ENCODE results near the gene ZNF595.
A peak's percentile ranks its signal among the peaks of the same experiment; 100 is the strongest.
"Not testable (repeated sequence)": the region's sequence is repeated elsewhere in the genome, so short reads cannot be mapped to it uniquely, and the experiment has no call there.

ZNF595 gene

GRCh38 chr4:99863-100262 lies 46.7 kb downstream of the ZNF595 start:
- Histone ChIP-seq H3K4me3 (ENCODE audit: low read depth in 1 of 2, low read length in 2 of 2) (peak overlapping the region in 1 of 2 donors; percentile 17), H3K27ac (ENCODE audit: low read length) (no peak overlapping the region), H3K27me3 (ENCODE audit: low read depth, low read length) (no peaks in the 10 kb centered on the region), H3K4me1 (ENCODE audit: control insufficient read depth in 1 of 2, insufficient read depth in 2 of 2, low read length in 2 of 2) (no peaks in the 10 kb centered on the region), H3K36me3 (ENCODE audit: control insufficient read depth in 1 of 2, insufficient read depth in 2 of 2, low read length in 2 of 2) (peaks cover 0 to 4% of the 10 kb centered on the region in 2 donors), H3K9me3 (ENCODE audit: control insufficient read depth in 1 of 2, low read length in 2 of 2) (peaks cover 35 to 55% of the 10 kb centered on the region in 2 donors)

- Histone ChIP-seq H3K36me3 (ENCODE audit: control insufficient read depth in 1 of 2, insufficient read depth in 2 of 2, low read length in 2 of 2) (no peaks in the 10 kb centered on the region), H3K4me3 (ENCODE audit: low read depth in 1 of 2, low read length in 2 of 2) (peak overlapping the region in 1 of 2 donors; percentile 59), H3K27ac (ENCODE audit: low read length) (no peak overlapping the region), H3K27me3 (ENCODE audit: low read depth, low read length) (peaks cover 15% of the 10 kb centered on the region), H3K4me1 (ENCODE audit: control insufficient read depth in 1 of 2, insufficient read depth in 2 of 2, low read length in 2 of 2) (no peaks in the 10 kb centered on the region), H3K9me3 (ENCODE audit: control insufficient read depth in 1 of 2, low read length in 2 of 2) (peaks cover 15 to 23% of the 10 kb centered on the region in 2 donors)
Observed at GRCh38 chr4:107083-107443, 53.9 kb downstream of the ZNF595 start.

- H3K36me3 ChIP-seq (ENCODE audit: control insufficient read depth in 1 of 2, insufficient read depth in 2 of 2, low read length in 2 of 2) = no peaks in the 10 kb centered on the region
- no peaks in the 10 kb centered on the region for H3K4me1 ChIP-seq (ENCODE audit: control insufficient read depth in 1 of 2, insufficient read depth in 2 of 2, low read length in 2 of 2)
- H3K27me3 ChIP-seq (ENCODE audit: low read depth, low read length) = peaks cover 18% of the 10 kb centered on the region
- peak overlapping the region in 1 of 2 donors; percentile 59 for H3K4me3 ChIP-seq (ENCODE audit: low read depth in 1 of 2, low read length in 2 of 2)
- peaks cover 13 to 22% of the 10 kb centered on the region in 2 donors for H3K9me3 ChIP-seq (ENCODE audit: control insufficient read depth in 1 of 2, low read length in 2 of 2)
- no peak overlapping the region for H3K27ac ChIP-seq (ENCODE audit: low read length)
Observed at GRCh38 chr4:107444-108429, 54.6 kb downstream of the ZNF595 start.

- Histone ChIP-seq H3K9me3 (ENCODE audit: control insufficient read depth in 1 of 2, low read length in 2 of 2) (peaks cover 5 to 9% of the 10 kb centered on the region in 2 donors), H3K27ac (ENCODE audit: low read length) (no peak overlapping the region), H3K4me3 (ENCODE audit: low read depth in 1 of 2, low read length in 2 of 2) (no peak overlapping the region), H3K4me1 (ENCODE audit: control insufficient read depth in 1 of 2, insufficient read depth in 2 of 2, low read length in 2 of 2) (no peaks in the 10 kb centered on the region), H3K36me3 (ENCODE audit: control insufficient read depth in 1 of 2, insufficient read depth in 2 of 2, low read length in 2 of 2) (no peaks in the 10 kb centered on the region), H3K27me3 (ENCODE audit: low read depth, low read length) (peaks cover 7% of the 10 kb centered on the region)
Observed at GRCh38 chr4:112771-113170, 59.6 kb downstream of the ZNF595 start.

- no peak overlapping the region for H3K27ac ChIP-seq (ENCODE audit: low read length)
- H3K4me1 ChIP-seq (ENCODE audit: control insufficient read depth in 1 of 2, insufficient read depth in 2 of 2, low read length in 2 of 2) = no peaks in the 10 kb centered on the region
- H3K36me3 ChIP-seq (ENCODE audit: control insufficient read depth in 1 of 2, insufficient read depth in 2 of 2, low read length in 2 of 2) = no peaks in the 10 kb centered on the region
- peaks cover 0 to 5% of the 10 kb centered on the region in 2 donors for H3K9me3 ChIP-seq (ENCODE audit: control insufficient read depth in 1 of 2, low read length in 2 of 2)
- no peak overlapping the region for H3K4me3 ChIP-seq (ENCODE audit: low read depth in 1 of 2, low read length in 2 of 2)
- peaks cover 3% of the 10 kb centered on the region for H3K27me3 ChIP-seq (ENCODE audit: low read depth, low read length)
Observed at GRCh38 chr4:113732-114131, 60.6 kb downstream of the ZNF595 start.

- H3K27me3 ChIP-seq (ENCODE audit: low read depth, low read length) = peaks cover 3% of the 10 kb centered on the region
- no peak overlapping the region for H3K4me3 ChIP-seq (ENCODE audit: low read depth in 1 of 2, low read length in 2 of 2)
- H3K9me3 ChIP-seq (ENCODE audit: control insufficient read depth in 1 of 2, low read length in 2 of 2) = peaks cover 0 to 5% of the 10 kb centered on the region in 2 donors
- H3K4me1 ChIP-seq (ENCODE audit: control insufficient read depth in 1 of 2, insufficient read depth in 2 of 2, low read length in 2 of 2) = no peaks in the 10 kb centered on the region
- no peak overlapping the region for H3K27ac ChIP-seq (ENCODE audit: low read length)
- no peaks in the 10 kb centered on the region for H3K36me3 ChIP-seq (ENCODE audit: control insufficient read depth in 1 of 2, insufficient read depth in 2 of 2, low read length in 2 of 2)
Observed at GRCh38 chr4:114149-114548, 61.0 kb downstream of the ZNF595 start.

GRCh38 chr4:116499-116898 lies 63.4 kb downstream of the ZNF595 start:
- no peak overlapping the region for H3K4me3 ChIP-seq (ENCODE audit: low read depth in 1 of 2, low read length in 2 of 2)
- peaks cover 3% of the 10 kb centered on the region for H3K27me3 ChIP-seq (ENCODE audit: low read depth, low read length)
- H3K27ac ChIP-seq (ENCODE audit: low read length) = no peak overlapping the region
- H3K36me3 ChIP-seq (ENCODE audit: control insufficient read depth in 1 of 2, insufficient read depth in 2 of 2, low read length in 2 of 2) = no peaks in the 10 kb centered on the region
- peaks cover 0 to 5% of the 10 kb centered on the region in 2 donors for H3K9me3 ChIP-seq (ENCODE audit: control insufficient read depth in 1 of 2, low read length in 2 of 2)
- H3K4me1 ChIP-seq (ENCODE audit: control insufficient read depth in 1 of 2, insufficient read depth in 2 of 2, low read length in 2 of 2) = no peaks in the 10 kb centered on the region

GRCh38 chr4:120616-121015 lies 67.5 kb downstream of the ZNF595 start:
- no peaks in the 10 kb centered on the region for H3K27me3 ChIP-seq (ENCODE audit: low read depth, low read length)
- H3K4me1 ChIP-seq (ENCODE audit: control insufficient read depth in 1 of 2, insufficient read depth in 2 of 2, low read length in 2 of 2) = peaks cover 2 to 4% of the 10 kb centered on the region in 2 donors
- H3K27ac ChIP-seq (ENCODE audit: low read length) = no peak overlapping the region
- no peaks in the 10 kb centered on the region for H3K36me3 ChIP-seq (ENCODE audit: control insufficient read depth in 1 of 2, insufficient read depth in 2 of 2, low read length in 2 of 2)
- H3K9me3 ChIP-seq (ENCODE audit: control insufficient read depth in 1 of 2, low read length in 2 of 2) = no peaks in the 10 kb centered on the region
- no peak overlapping the region for H3K4me3 ChIP-seq (ENCODE audit: low read depth in 1 of 2, low read length in 2 of 2)

- no peak overlapping the region for H3K27ac ChIP-seq (ENCODE audit: low read length)
- H3K36me3 ChIP-seq (ENCODE audit: control insufficient read depth in 1 of 2, insufficient read depth in 2 of 2, low read length in 2 of 2) = peaks cover 0 to under 1% of the 10 kb centered on the region in 2 donors
- H3K4me1 ChIP-seq (ENCODE audit: control insufficient read depth in 1 of 2, insufficient read depth in 2 of 2, low read length in 2 of 2) = peaks cover 6 to 14% of the 10 kb centered on the region in 2 donors
- no peaks in the 10 kb centered on the region for H3K27me3 ChIP-seq (ENCODE audit: low read depth, low read length)
- no peak overlapping the region for H3K4me3 ChIP-seq (ENCODE audit: low read depth in 1 of 2, low read length in 2 of 2)
- H3K9me3 ChIP-seq (ENCODE audit: control insufficient read depth in 1 of 2, low read length in 2 of 2) = no peaks in the 10 kb centered on the region
Observed at GRCh38 chr4:121408-122084, 68.4 kb downstream of the ZNF595 start.

- peaks cover 2 to 19% of the 10 kb centered on the region in 2 donors for H3K9me3 ChIP-seq (ENCODE audit: control insufficient read depth in 1 of 2, low read length in 2 of 2)
Observed at GRCh38 chr4:123922-124274, 70.8 kb downstream of the ZNF595 start.

GRCh38 chr4:124275-125081 lies 71.4 kb downstream of the ZNF595 start, which contains the start of gene ZNF718:
ZNF718 (plus strand) TSS chr4:124501; CDS start chr4:124671, 170 bp downstream.
- Histone ChIP-seq H3K36me3 (ENCODE audit: control insufficient read depth in 1 of 2, insufficient read depth in 2 of 2, low read length in 2 of 2) (peaks cover 19 to 30% of the 10 kb centered on the region in 2 donors), H3K27ac (ENCODE audit: low read length) (peak within 1 kb of the TSS; percentile 82), H3K9me3 (ENCODE audit: control insufficient read depth in 1 of 2, low read length in 2 of 2) (peaks cover 4 to 20% of the 10 kb centered on the region in 2 donors), H3K4me3 (ENCODE audit: low read depth in 1 of 2, low read length in 2 of 2) (peak within 1 kb of the TSS; percentile 80 to 84), H3K27me3 (ENCODE audit: low read depth, low read length) (no peaks in the 10 kb centered on the region), H3K4me1 (ENCODE audit: control insufficient read depth in 1 of 2, insufficient read depth in 2 of 2, low read length in 2 of 2) (peaks cover 6 to 14% of the 10 kb centered on the region in 2 donors)

More at GRCh38 chr4:123922-124274, 70.8 kb downstream of the ZNF595 start:
- Histone ChIP-seq H3K4me3 (ENCODE audit: low read depth in 1 of 2, low read length in 2 of 2) (peak overlapping the region; percentile 80 to 84), H3K27ac (ENCODE audit: low read length) (peak overlapping the region; percentile 82), H3K36me3 (ENCODE audit: control insufficient read depth in 1 of 2, insufficient read depth in 2 of 2, low read length in 2 of 2) (peaks cover 19 to 24% of the 10 kb centered on the region in 2 donors), H3K4me1 (ENCODE audit: control insufficient read depth in 1 of 2, insufficient read depth in 2 of 2, low read length in 2 of 2) (peaks cover 6 to 14% of the 10 kb centered on the region in 2 donors)
- not testable (repeated sequence) for H3K27me3 ChIP-seq (ENCODE audit: low read depth, low read length)

All from muscle layer of duodenum (tissue), 2 donors.